HG03442 (cell line): ENCODE measurements around the gene RPS15.
"Not testable (repeated sequence)": the region's sequence is repeated elsewhere in the genome, so short reads cannot be mapped to it uniquely, and the experiment has no call there.

Source experiments
- ATAC-seq: cut with Tn5 transposase; IDR thresholded peaks from one replicate; pipeline ENCODE4 v1.9.1; 2021; ENCODE audit warnings: mild to moderate bottlenecking, moderate library complexity; ENCODE audit not compliant: unreplicated experiment

The RPS15 gene

DNA sequence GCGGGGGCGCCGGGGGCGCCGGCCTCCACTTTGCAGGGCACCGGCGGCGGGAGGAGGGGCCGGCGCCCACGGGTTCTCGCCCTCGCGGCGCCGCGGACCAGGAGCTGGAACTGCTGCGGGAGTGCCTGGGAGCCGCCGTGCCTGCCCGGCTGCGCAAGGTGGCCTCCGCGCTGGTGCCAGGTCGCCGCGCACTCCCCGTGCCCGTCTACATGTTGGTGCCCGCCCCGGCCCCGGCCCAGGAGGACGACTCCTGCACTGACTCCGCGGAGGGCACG, 29.0 kb downstream of the RPS15 start:
- ATAC-seq, result no peak

DNA sequence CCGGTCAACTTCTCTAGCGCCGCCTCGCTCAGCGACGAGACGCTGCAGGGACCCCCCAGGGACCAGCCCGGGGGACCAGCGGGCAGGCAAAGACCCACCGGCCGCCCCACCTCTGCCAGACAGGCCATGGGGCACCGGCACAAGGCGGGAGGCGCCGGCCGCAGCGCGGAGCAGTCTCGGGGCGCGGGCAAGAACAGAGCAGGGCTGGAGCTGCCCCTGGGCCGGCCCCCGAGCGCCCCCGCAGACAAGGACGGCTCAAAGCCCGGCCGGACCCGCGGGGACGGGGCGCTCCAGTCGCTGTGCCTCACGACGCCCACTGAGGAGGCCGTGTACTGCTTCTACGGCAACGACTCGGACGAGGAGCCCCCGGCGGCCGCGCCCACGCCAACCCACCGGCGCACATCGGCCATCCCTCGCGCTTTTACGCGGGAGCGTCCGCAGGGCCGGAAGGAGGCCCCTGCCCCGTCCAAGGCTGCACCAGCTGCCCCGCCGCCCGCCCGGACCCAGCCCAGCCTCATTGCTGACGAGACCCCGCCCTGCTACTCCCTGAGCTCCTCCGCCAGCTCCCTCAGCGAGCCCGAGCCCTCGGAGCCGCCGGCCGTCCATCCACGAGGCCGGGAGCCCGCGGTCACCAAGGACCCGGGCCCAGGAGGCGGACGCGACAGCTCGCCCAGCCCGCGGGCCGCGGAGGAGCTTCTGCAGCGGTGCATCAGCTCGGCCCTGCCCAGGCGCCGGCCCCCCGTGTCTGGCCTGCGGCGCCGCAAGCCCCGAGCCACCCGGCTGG, 29.5 kb downstream of the RPS15 start:
- no peak for ATAC-seq

DNA sequence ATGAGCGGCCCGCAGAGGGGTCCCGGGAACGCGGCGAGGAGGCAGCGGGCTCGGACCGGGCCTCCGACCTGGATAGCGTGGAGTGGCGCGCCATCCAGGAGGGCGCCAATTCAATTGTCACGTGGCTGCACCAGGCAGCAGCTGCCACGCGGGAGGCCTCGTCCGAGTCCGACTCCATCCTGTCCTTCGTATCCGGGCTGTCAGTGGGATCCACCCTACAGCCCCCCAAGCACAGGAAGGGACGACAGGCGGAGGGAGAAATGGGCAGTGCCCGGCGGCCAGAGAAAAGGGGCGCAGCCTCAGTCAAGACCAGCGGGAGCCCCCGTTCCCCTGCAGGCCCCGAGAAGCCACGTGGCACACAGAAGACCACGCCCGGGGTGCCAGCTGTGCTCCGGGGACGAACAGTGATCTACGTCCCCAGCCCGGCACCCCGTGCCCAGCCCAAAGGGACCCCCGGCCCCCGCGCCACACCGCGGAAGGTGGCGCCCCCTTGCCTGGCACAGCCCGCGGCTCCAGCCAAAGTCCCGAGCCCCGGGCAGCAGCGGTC, 30.2 kb downstream of the RPS15 start:
- no peak for ATAC-seq

DNA sequence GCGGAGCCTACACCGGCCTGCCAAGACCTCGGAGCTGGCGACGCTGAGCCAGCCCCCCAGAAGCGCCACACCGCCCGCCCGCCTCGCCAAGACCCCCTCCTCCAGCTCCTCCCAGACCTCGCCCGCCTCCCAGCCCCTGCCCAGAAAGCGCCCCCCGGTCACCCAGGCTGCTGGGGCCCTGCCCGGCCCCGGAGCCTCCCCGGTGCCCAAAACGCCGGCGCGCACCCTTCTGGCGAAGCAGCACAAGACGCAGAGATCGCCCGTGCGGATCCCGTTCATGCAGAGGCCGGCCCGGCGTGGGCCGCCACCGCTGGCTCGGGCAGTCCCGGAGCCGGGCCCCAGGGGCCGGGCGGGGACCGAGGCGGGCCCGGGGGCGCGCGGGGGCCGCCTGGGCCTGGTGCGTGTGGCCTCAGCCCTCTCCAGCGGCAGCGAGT, 30.6 kb downstream of the RPS15 start:
- no peak for ATAC-seq

DNA sequence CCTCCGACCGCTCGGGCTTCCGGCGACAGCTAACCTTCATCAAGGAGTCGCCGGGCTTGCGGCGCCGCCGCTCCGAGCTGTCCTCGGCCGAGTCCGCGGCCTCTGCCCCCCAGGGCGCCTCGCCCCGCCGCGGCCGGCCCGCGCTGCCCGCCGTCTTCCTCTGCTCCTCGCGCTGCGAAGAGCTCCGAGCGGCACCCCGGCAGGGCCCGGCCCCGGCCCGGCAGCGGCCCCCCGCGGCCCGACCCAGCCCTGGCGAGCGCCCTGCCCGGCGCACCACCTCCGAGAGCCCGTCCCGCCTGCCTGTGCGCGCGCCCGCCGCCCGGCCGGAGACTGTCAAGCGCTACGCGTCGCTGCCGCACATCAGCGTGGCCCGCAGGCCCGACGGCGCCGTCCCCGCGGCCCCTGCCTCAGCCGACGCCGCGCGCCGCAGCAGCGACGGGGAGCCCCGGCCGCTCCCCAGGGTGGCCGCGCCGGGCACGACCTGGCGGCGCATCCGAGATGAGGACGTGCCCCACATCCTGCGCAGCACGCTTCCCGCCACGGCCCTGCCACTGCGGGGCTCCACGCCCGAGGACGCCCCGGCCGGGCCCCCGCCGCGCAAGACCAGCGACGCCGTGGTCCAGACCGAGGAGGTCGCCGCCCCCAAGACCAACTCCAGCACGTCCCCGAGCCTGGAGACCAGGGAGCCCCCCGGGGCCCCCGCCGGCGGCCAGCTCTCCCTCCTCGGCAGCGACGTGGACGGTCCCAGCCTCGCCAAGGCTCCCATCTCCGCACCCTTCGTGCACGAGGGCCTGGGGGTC, 31.3 kb downstream of the RPS15 start:
- ATAC-seq, result no peak

DNA sequence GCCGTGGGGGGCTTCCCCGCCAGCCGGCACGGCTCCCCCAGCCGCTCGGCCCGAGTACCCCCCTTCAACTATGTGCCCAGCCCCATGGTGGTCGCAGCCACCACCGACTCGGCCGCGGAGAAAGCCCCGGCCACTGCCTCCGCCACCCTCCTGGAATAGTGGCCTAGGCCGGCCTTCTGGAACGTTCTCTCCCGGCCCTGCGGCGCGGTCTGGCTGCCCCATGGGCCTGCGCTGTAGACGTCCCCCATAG, 31.8 kb downstream of the RPS15 start:
- ATAC-seq, result no peak

DNA sequence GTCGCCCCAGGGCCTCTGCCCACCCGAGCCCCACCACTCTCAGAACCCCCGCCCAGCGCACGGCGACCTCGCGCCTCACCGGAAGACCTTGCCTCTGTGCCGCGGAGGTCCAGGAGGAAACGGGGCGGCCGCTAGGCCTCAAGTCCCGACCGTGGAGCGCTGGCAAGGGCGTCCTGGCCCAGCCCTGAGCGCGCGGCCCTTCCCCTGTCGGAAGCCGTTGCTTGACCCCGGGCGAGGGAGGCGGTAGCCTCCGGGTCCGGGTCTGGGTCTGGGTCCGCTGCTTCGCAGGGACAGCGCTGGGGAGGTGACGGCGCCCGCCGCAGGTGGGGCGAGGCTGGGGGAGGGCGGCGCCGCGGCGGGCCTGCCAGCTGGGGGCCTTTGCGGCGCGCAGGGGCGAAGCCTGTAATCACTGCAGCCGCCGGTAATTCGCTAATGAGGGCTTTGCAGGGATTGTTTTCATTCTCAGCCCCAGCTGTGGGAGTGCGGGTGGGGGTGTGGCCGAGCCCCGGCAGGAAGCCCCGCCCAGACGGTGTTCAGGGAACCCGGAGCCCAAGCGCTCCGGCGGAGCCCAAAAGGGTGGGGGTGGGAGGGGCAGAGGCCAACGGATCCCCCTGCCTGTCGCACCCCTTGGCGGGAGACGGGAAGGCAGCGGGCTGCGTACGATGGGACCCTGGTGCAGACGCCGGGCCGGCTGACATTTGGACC, 32.3 kb downstream of the RPS15 start:
- no peak for ATAC-seq

DNA sequence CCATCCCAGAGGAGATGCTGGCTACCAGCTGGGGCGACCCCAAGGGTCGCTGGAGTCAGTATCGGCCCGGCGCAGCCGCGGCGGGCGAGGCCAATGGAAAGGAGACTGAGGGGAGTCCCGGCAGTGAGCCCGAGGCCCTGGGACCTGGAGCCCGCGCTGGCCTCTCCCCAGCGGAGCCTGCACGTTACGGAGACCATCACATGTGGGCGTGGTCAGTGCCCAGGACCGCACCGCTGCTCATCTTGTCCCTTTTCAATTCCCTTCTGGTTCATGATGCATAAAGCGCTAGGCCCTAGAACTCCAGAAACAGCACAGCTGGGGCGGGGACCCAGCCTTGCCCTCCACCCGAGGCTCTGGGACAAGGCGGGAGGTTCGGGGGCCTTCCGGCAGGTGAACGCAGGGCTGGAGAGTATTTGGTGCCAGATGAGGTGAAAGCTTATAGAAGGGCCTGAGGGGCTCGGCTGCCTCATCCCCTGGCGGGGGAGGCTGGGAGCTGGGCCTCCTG, 32.9 kb downstream of the RPS15 start:
- ATAC-seq, result no peak

DNA sequence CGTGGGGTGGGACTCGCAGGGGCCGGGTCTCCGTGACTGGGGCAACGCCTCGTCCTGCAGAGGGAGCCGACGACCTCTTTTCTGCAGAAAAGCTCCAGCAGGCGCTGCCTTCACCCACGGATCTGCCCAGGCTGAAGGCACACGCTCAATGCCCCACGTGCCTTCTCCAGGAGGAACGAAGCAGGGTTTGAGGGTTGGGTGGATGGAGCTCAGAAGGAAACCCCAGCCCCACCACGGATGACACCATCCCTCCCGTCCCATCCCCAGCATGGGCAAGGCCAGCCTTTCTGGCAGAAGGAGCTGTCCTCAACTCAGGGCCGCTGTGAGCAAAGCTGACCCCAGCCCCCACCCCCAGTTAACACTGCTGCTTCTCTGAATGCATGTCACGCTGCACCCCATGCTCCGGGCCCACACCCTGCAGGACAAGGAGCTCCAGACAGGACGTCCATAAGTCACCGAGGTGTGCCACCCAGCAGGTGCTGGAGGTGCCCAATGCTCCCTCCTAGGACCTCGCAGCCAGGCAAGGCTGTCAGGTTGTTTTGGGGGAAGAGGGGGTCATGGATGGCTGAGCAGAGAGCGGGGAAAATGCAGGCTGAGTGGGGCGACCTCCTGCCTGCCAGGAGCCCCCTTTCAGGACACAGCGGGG, 33.4 kb downstream of the RPS15 start:
- ATAC-seq, result no peak

DNA sequence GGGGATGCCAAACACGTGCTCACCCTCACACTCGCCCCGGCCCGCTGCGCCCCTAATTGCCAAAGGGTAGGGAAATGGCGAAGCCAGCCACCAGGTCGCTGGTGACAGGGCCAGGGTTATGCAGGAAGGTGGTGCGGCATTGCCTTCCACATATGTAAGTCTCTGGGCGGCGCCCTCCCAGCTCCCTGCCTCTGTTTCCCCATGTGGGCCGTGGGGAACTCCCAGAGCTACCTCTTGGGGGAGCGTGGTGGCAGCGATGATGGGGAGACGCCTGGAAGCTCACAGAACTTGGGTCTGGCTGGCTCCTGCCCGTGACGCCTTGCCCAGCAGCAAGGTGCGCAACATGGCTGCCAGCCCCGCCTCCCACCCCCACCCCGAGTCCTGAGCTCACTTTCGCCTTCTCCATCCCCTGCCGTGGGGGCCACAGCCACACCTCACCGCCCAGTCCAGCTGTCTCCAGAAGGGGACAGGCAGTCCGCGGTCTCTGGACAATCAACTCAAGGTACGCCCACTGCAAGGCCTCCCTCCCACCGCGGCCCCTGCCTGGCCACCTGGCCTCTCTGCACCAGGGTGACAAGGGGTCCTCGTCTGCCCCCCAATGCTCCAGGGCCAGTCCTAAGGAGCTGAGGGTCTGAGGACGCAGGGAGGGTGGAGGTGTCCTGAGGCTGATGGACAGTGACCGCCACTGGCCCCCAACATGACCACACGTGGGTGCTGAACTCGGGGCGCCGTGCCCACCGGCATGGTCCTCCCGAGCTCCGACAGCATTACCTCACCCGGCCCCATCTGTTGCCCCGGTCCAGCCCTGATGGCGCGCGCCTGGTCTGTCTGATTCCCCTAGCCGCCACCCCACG, 34.3 kb downstream of the RPS15 start:
- ATAC-seq, result no peak

DNA sequence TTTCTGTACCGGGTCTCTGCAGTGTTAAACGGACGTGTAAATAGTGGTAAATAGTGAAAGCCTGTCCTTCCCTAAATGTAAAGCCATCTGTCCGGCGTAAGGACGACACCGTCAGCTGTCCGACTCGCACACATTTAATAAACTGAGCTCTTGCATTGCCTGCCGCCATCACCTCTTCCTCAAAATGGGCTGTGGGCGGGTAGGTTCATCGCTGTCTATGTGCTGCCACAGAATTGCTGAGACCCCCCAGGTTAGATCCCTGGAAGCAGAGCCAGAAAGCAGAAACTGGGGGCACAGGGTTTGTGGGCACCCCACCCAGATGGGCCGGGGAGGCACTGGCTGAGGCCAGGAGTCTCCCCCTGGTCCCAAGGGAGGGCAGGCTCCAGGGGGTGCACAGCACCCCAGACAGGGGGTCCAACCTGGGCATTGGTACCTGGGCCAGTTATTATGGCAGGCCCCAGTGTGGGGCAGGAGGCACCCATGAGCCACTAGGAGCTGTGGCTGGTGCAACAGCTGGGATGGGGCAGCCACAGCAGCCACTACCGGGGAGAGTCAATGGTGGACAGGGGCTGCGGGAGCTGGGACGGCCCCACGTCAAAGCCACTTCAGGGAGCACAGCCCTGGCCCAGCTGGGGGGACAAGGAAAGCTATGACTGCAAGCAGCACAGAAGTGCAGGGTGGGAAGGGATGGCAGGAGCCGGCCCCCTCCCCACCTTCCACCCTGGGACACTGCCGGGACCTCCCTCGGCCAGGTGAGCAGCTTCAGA, 35.1 kb downstream of the RPS15 start:
- no peak for ATAC-seq

DNA sequence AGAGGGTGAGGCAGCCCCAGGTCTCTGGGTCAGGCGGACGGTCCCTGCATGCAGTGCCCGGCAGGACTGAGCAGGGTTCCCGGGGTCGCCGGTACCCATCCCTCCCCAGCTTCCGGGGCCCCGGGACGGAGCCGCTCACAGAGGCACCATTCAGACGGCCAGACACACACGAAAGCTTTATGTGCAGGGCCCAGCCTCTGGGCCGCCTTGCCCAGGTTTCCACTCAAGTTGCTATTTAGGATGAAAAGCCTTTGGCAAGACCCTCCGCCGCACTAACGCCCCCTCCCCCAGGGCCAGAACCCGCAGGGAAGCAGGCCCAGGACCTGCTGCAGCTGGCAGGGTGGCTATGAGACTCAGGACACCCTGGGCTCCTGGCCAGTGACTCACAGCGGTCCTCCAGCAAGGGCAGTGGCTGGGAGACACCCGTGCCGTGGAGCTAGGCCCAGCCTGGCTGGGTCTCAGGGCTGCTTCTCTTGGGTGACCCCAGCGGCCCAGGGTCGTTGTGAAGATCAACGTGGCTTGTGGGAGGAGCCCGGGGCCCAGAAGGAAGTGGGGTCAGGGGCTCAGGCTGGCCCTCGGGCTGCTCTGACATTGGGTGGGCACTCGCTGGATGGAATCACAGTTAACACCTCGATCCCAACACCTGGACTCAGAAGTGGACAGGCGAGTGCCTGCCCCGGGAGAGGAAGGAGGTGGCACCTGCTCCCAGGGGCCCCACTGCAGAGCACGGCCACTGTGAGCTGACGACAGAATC, 36.0 kb downstream of the RPS15 start:
- no peak for ATAC-seq

DNA sequence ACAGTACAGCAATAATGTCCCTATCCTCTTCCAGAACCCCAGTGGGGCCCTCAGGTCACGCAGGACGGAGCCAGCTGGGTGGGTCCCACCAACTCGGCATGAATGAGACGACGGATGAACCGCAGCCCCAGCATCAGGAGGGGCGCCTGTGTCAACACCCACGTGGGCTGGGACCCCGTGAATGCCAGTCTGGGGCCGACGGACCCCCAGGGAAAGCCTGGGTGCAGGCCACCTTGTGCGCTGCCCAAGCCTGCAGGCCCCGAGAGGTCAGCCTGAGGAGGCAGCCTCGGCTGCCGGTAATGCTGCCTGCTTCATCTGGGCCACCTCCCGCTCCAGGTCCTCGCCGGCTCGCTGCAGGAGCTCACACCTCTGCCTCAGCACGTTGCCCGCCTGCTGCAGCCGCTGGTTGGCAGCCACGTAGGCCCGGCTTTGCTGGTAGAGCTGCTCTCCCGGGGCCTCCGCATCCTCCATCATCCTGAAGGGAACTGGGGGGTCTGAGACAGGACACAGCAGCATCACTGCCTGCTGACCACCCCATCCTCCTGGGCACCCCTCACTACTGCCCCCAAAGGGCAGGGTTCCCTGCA, 36.7 kb downstream of the RPS15 start:
- no peak for ATAC-seq

DNA sequence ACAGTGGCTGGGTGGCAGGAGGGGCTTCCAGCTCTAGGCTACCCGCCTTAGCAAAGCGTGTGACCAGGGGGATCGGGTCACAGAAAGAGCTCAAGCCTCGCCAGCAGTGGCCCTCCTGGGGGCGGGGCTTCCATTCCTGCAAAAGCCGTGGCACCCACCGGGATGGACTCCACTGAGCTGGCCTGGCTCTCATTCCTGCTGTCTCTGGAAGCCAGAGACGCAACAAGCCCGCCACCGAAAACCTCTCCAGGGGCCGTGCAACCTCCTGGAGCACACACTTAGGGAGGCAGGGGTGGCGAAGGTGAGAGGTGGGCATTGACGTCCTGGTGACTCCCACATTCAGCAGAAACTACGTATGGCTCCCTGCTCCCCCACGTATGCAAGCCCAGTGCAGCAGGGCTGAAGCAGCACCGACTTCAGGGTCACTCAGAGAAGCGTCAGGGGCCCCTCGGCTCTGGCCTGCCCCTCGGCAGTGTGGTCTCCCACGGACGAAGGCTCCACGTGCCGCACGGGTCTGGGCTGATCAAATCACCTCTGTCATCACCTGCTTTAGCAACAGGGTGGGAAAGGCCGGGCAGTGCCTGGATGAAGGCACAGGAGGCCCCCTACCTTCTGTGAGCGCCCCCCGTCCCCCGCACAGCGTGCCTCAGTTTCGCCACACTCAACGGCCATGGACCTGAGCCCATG, 37.7 kb downstream of the RPS15 start:
- ATAC-seq, result no peak

DNA sequence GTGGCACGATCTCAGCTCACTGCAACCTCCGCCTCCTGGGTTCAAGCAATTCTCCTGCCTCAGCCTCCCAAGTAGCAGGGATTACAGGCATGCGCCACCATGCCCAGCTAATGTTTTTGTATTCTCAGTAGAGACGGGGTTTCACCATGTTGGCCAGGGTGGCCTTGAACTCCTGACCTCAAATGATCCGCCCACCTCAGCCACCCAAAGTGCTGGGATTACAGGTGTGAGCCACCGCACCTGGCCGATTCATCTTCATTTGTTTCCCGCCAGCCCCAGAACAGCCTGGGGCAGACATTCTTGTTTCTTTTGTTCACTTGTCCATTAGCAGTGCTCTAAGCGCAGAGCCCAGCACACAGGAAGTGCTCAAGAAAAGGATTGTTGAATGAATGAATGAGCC, 38.9 kb downstream of the RPS15 start:
- ATAC-seq, result not testable (repeated sequence)

DNA sequence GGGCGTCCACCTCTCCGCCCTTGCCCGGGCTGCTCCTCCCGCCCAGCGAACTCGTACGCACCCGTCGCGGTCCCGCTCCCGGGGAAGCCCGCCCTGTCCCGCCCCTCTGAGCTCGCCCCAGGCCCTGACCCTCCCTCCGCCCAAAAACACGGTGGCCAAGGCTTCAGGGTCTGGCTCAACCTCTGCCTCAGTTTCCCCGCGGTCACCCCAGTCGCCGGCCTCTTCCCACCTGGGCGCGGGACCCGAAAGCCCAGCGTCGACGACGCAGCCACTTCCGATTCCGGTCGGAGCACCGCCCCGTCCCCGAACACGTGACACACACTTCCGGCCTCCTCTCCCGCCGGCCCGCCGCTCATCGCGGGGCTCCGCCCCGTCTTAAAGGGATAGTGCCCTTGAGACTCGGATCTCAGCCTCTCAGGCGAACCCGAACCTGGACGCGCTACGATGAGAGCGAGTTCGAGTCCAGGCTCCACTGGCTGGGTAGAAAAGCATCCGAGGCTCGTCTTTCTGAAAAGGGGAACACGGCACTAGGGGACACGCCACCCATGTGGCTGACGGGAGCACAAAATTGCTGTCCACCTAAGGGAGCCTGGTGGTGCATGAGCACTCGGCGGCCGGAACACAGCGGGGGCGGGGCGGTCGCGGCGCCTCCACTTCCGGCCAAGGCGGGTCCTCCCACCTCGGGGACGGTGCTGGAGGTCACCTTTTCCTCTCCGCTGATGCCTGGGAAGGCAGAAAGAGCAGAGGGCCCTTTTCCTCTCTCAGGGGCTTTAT, 40.9 kb downstream of the RPS15 start, which contains the start of gene C19orf25:
C19orf25 (minus strand) TSS at position 282 of the 774 bp plus-strand sequence. CDS start 312 bp downstream, outside the sequence.
- ATAC-seq, result peak; percentile 81
